KMS-11 (cell line): ENCODE measurements around the gene IFI16.

Experiments
- H2AFZ ChIP-seq: fragments of 200-600 bp; sonication (generic); 2 replicates; pipeline ENCODE4 v1.6.1; 2016; ENCODE audit warnings: antibody characterized with exemption, mixed run types, low read depth
- H3K27ac ChIP-seq: fragments of 200-600 bp; sonication (generic); 2 replicates; pipeline ENCODE4 v1.6.1; 2016; ENCODE audit warnings: mild to moderate bottlenecking, mixed run types
- H3K27me3 ChIP-seq: fragments of 200-600 bp; sonication (generic); 2 replicates; pipeline ENCODE4 v1.6.1; 2017; ENCODE audit warnings: mild to moderate bottlenecking, low read depth, mixed run types, moderate library complexity; ENCODE audit not compliant: insufficient read depth
- H3K36me3 ChIP-seq: fragments of 200-600 bp; sonication (generic); 2 replicates; pipeline ENCODE4 v1.6.1; 2017; ENCODE audit warnings: mild to moderate bottlenecking, mixed run types; ENCODE audit not compliant: insufficient read depth
- H3K4me1 ChIP-seq: fragments of 200-600 bp; sonication (generic); 2 replicates; pipeline ENCODE4 v1.6.1; 2016; ENCODE audit warnings: mild to moderate bottlenecking, low read depth, mixed run types; ENCODE audit not compliant: poor library complexity, severe bottlenecking
- H3K4me2 ChIP-seq: fragments of 200-600 bp; sonication (generic); 2 replicates; pipeline ENCODE4 v1.7.0; 2016; ENCODE audit warnings: mild to moderate bottlenecking, mixed run types
- H3K4me3 ChIP-seq: fragments of 200-600 bp; sonication (generic); IDR thresholded peaks from 2 replicates; pipeline ENCODE4 v1.6.1; 2017; ENCODE audit warnings: low read depth, low read length, mixed read lengths; ENCODE audit not compliant: insufficient read depth
- H3K79me2 ChIP-seq: fragments of 200-600 bp; sonication (generic); 2 replicates; pipeline ENCODE4 v1.6.1; 2016; ENCODE audit warnings: low read depth, mixed run types; ENCODE audit not compliant: insufficient read depth
- H3K9ac ChIP-seq: fragments of 200-600 bp; sonication (generic); 2 replicates; pipeline ENCODE4 v1.6.1; 2016; ENCODE audit warnings: mild to moderate bottlenecking, mixed run types
- H4K20me1 ChIP-seq: fragments of 200-600 bp; sonication (generic); 2 replicates; pipeline ENCODE4 v1.6.1; 2016; ENCODE audit warnings: mild to moderate bottlenecking, mixed run types; ENCODE audit not compliant: insufficient read depth
- TF ChIP-seq, protein P1 (sequence below): fragments of 200-600 bp; sonication (generic); conservative IDR thresholded peaks from 2 replicates; pipeline ENCODE4 v1.6.1; 2017; ENCODE audit warnings: low read depth, mild to moderate bottlenecking, antibody characterized with exemption, low read length, moderate library complexity, mixed read lengths

Gene IFI16

GRCh38 chr1:158979229-158979628, 30.5 kb upstream of the IFI16 start:
- TF ChIP-seq, protein P1, sequence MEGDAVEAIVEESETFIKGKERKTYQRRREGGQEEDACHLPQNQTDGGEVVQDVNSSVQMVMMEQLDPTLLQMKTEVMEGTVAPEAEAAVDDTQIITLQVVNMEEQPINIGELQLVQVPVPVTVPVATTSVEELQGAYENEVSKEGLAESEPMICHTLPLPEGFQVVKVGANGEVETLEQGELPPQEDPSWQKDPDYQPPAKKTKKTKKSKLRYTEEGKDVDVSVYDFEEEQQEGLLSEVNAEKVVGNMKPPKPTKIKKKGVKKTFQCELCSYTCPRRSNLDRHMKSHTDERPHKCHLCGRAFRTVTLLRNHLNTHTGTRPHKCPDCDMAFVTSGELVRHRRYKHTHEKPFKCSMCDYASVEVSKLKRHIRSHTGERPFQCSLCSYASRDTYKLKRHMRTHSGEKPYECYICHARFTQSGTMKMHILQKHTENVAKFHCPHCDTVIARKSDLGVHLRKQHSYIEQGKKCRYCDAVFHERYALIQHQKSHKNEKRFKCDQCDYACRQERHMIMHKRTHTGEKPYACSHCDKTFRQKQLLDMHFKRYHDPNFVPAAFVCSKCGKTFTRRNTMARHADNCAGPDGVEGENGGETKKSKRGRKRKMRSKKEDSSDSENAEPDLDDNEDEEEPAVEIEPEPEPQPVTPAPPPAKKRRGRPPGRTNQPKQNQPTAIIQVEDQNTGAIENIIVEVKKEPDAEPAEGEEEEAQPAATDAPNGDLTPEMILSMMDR = no peak
- Histone ChIP-seq H4K20me1 (no peaks in the 10 kb centered on the region), H3K4me1 (no peaks in the 10 kb centered on the region), H3K27ac (no peak overlapping the region), H3K79me2 (no peaks in the 10 kb centered on the region), H3K27me3 (no peaks in the 10 kb centered on the region), H3K36me3 (no peaks in the 10 kb centered on the region), H3K4me2 (no peak overlapping the region), H3K9ac (no peak overlapping the region), H3K4me3 (no peak overlapping the region), H2AFZ (no peak overlapping the region)

GRCh38 chr1:158983235-158983634, 26.5 kb upstream of the IFI16 start:
- no peak overlapping the region for H3K4me3 ChIP-seq

DNA sequence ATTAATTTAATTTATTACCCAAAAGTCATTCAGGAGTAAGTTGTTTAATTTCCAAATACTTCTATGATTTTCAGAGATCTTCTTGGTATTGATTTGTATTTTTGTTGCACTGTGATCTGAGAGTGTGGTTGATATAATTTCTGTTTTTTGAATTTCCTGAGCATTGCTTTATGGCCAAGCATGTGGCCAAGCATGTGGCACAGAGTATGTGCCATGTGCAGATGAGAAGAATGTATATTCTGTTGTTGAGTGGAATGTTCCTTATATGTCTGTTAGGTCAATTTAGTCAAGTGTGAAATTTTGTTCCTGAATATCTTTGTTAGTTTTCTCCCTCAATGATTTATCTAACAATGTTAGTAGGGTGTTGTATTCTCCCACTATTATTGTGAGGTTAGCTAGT, 25.3 kb upstream of the IFI16 start:
- H3K4me3 ChIP-seq = no peak overlapping the region
- TF ChIP-seq, protein P1 = no peak
- H3K79me2 ChIP-seq = no peaks in the 10 kb centered on the region
- no peak overlapping the region for H2AFZ ChIP-seq
- no peaks in the 10 kb centered on the region for H4K20me1 ChIP-seq
- H3K27ac ChIP-seq = no peak overlapping the region
- no peak overlapping the region for H3K9ac ChIP-seq
- H3K36me3 ChIP-seq = no peaks in the 10 kb centered on the region
- H3K27me3 ChIP-seq = no peaks in the 10 kb centered on the region
- no peaks in the 10 kb centered on the region for H3K4me1 ChIP-seq
- no peak overlapping the region for H3K4me2 ChIP-seq

More at GRCh38 chr1:158983235-158983634, 26.5 kb upstream of the IFI16 start:
- Histone ChIP-seq H4K20me1 (no peaks in the 10 kb centered on the region), H3K79me2 (no peaks in the 10 kb centered on the region), H2AFZ (no peak overlapping the region), H3K9ac (no peak overlapping the region), H3K4me1 (no peaks in the 10 kb centered on the region), H3K27me3 (no peaks in the 10 kb centered on the region), H3K27ac (no peak overlapping the region), H3K36me3 (no peaks in the 10 kb centered on the region), H3K4me2 (no peak overlapping the region)
- TF ChIP-seq, protein P1 = no peak

DNA sequence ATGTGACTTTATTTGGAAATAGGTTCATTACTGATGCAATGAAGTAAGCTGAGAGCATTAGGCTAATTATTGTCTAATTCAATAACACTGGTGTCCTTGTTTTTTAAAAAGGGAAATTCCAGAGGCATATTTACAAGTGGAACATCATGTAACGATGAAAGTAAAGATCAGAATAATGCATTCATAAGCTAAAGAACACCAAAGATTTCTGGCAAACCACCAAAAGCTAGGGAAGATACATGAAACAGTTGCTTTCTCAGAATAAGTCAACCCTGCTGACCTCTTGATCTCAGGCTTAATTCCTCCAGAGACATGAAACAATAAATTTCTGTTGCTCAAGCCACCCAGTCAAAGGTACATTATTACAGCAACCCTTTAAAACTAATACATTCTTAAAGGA, 20.3 kb upstream of the IFI16 start:
- H4K20me1 ChIP-seq = no peaks in the 10 kb centered on the region
- H3K36me3 ChIP-seq = no peaks in the 10 kb centered on the region
- no peaks in the 10 kb centered on the region for H3K27me3 ChIP-seq
- H3K9ac ChIP-seq = no peak overlapping the region
- no peak overlapping the region for H3K4me2 ChIP-seq
- TF ChIP-seq, protein P1 = no peak
- no peak overlapping the region for H3K27ac ChIP-seq
- no peak overlapping the region for H2AFZ ChIP-seq
- H3K4me1 ChIP-seq = no peaks in the 10 kb centered on the region
- H3K79me2 ChIP-seq = no peaks in the 10 kb centered on the region
- no peak overlapping the region for H3K4me3 ChIP-seq
